HepG2 (cell line): ENCODE measurements around the gene OR11H7. TPM values are rescaled to one million over a fixed set of nuclear protein-coding genes. Genes with fewer than 3 reads are reported as not detected.
"Not testable (repeated sequence)": the region's sequence is repeated elsewhere in the genome, so short reads cannot be mapped to it uniquely, and the experiment has no call there.

Source experiments
- ATAC-seq: fragments of 200-7000 bp; cut with Tn5 transposase; 3 replicates; pipeline ENCODE4 v1.9.1; 2020; ENCODE audit warnings: mild to moderate bottlenecking, moderate library complexity
- BruUV-seq: library from RNA; stranded (reverse); fragments of 400-500 nt; replicated peaks from 2 replicates; lab custom pipeline; 2021; lab: Mats Ljungman, UMichigan
- CTCF ChIA-PET: fragments of 300-600 bp; formaldehyde crosslinking; extraction: SDS; loops from one replicate; lab custom pipeline; 2021; ENCODE audit warnings: low total read pairs, inconsistent platforms, low intra/inter-chr PET ratio; lab: Yijun Ruan, JAX
- POLR2A ChIA-PET: fragments of 350-600 bp; sonication (Branson Sonifier 250); formaldehyde crosslinking; loops from one replicate; lab custom pipeline; 2020; ENCODE audit warnings: antibody characterized with exemption, inconsistent platforms; lab: Yijun Ruan, JAX
- DNase-seq: peaks from one replicate; pipeline ENCODE4 v3.0.0-alpha.2; 2015; ENCODE audit warnings: low spot score
- FAIRE-seq: peaks from 3 replicates; lab custom pipeline; 2011; peaks lifted over from hg19 to GRCh38; lab: Jason Lieb, UNC
- H2AFZ ChIP-seq: one replicate; pipeline ENCODE4 v1.6.1; 2011; ENCODE audit warnings: low read length, inconsistent platforms
- H3K27ac ChIP-seq: fragments of 300-600 bp; 3 replicates; pipeline ENCODE4 v1.8.0; 2011; ENCODE audit warnings: mixed run types, mild to moderate bottlenecking, mixed read lengths, low read length, inconsistent platforms; ENCODE audit not compliant: insufficient read depth; ENCODE audit errors: extremely low read length
- H3K27me3 ChIP-seq, 2 experiments: fragments of 200-600 bp in 1 of 2; 2 replicates in 1 of 2; 3 replicates in 1 of 2; pipeline versions ENCODE4 v1.6.0 to v1.8.0; 2011; ENCODE audit warnings: low read length in 2 of 2, mild to moderate bottlenecking in 2 of 2, moderate library complexity in 2 of 2, inconsistent platforms in 1 of 2; ENCODE audit not compliant: insufficient read depth in 2 of 2, control insufficient read depth in 1 of 2
- H3K36me3 ChIP-seq, 2 experiments: fragments of 200-600 bp in 1 of 2; replicated peaks in 1 of 2; 2 replicates in 1 of 2; 3 replicates in 1 of 2; pipeline versions ENCODE4 v1.5.1 to v1.8.0; 2011; ENCODE audit warnings: low read length in 2 of 2, inconsistent platforms in 1 of 2; ENCODE audit not compliant: insufficient read depth in 2 of 2, control insufficient read depth in 1 of 2
- H3K4me1 ChIP-seq: 2 replicates; pipeline ENCODE4 v1.5.1; 2012; ENCODE audit warnings: low read length, inconsistent platforms; ENCODE audit not compliant: insufficient read depth
- H3K4me2 ChIP-seq: 2 replicates; pipeline ENCODE4 v1.6.0; 2011; ENCODE audit warnings: low read depth, low read length, inconsistent platforms
- H3K4me3 ChIP-seq, 3 experiments: fragments of 200-600 bp in 1 of 3; sonication (generic), shearing (Covaris generic) in 1 of 3; replicated peaks in 1 of 3; 2 replicates each; pipeline ENCODE4 v1.5.1; 2011 to 2016; ENCODE audit warnings: low read length in 3 of 3, inconsistent platforms in 2 of 3, low read depth in 2 of 3, mild to moderate bottlenecking in 2 of 3, control low read depth in 1 of 3, mixed read lengths in 1 of 3; ENCODE audit not compliant: insufficient read depth in 1 of 3
- H3K79me2 ChIP-seq: one replicate; pipeline ENCODE4 v1.6.1; 2011; ENCODE audit warnings: low read length, inconsistent platforms; ENCODE audit not compliant: insufficient read depth
- H3K9ac ChIP-seq: 2 replicates; pipeline ENCODE4 v1.6.0; 2011; ENCODE audit warnings: mild to moderate bottlenecking, low read depth, low read length, inconsistent platforms; ENCODE audit not compliant: insufficient read depth
- H3K9me3 ChIP-seq: 2 replicates; pipeline ENCODE4 v1.5.1; 2012; ENCODE audit warnings: mild to moderate bottlenecking, low read length
- H4K20me1 ChIP-seq: 2 replicates; pipeline ENCODE4 v1.6.0; 2011; ENCODE audit warnings: inconsistent platforms, mild to moderate bottlenecking, low read length, moderate library complexity; ENCODE audit not compliant: insufficient read depth
- KDM3A ChIP-seq: IDR thresholded peaks from 2 replicates; pipeline ENCODE4 v1.6.1; 2018; ENCODE audit warnings: low read depth, missing compliant biosample characterization
- SUZ12 ChIP-seq: fragments of 150-350 bp; IDR thresholded peaks from 2 replicates; pipeline ENCODE4 v1.6.1; 2014; ENCODE audit warnings: low read depth, low read length
- TOE1 ChIP-seq: sonication (generic); formaldehyde crosslinking; IDR thresholded peaks from 2 replicates; pipeline ENCODE4 v1.4.0; 2020; ENCODE audit warnings: mild to moderate bottlenecking, missing genetic modification reagents
- WGBS: methylation state at CpG from one replicate; pipeline ENCODE4 v1.1.6; 2017; ENCODE audit warnings: low lambda C conversion rate; 5-methylcytosine and 5-hydroxymethylcytosine counted together
- in situ Hi-C: cut with HindIII; loops from 2 replicates; pipeline ENCODE4 v1.10.0; 2017; ENCODE audit warnings: low pct_unique_long_range_greater_than_20kb; ENCODE audit not compliant: extremely low pct_ligation_motif_present
- intact Hi-C: fragments of 100-400 bp; cut with micrococcal nuclease; formaldehyde crosslinking; loops from one replicate; pipeline ENCODE4 v1.10.0; 2022; ENCODE audit not compliant: unreplicated experiment
- polyA plus RNA-seq, 8 experiments: library from polyadenylated mRNA; depleted of rRNA in 3 of 8; stranded (reverse) in 7 of 8; unstranded in 1 of 8; fragments of >200 nt; fragmentation: Illumina TruSeq in 4 of 8; extraction: Trizol in 4 of 8; gene quantifications; 2 replicates each; pipeline versions ENCODE4 v1.2.1 to v1.2.3, GENCODE V29; 2011 to 2016; ENCODE audit warnings: low read depth in 4 of 8, missing spikeins in 1 of 8, mixed read lengths in 1 of 8; ENCODE audit not compliant: insufficient read depth in 1 of 8
- total RNA-seq, 5 experiments: library from RNA; depleted of rRNA; stranded (reverse); fragments of >200 nt; fragmentation: Illumina TruSeq; extraction: Trizol; gene quantifications; 2 replicates each; pipeline ENCODE4 v1.2.3, GENCODE V29; 2016; ENCODE audit warnings: low read depth in 1 of 5
- TF ChIP-seq, protein P1 (sequence below): sonication (generic); formaldehyde crosslinking; IDR thresholded peaks from 2 replicates; pipeline ENCODE4 v1.8.1; 2023; ENCODE audit warnings: mild to moderate bottlenecking, missing genetic modification reagents

The OR11H7 gene
- total and polyA plus RNA-seq, 2 of the 13 experiments (the other 11 are each of a cell fraction or from before 2014, with no cell fraction given): not detected

DNA sequence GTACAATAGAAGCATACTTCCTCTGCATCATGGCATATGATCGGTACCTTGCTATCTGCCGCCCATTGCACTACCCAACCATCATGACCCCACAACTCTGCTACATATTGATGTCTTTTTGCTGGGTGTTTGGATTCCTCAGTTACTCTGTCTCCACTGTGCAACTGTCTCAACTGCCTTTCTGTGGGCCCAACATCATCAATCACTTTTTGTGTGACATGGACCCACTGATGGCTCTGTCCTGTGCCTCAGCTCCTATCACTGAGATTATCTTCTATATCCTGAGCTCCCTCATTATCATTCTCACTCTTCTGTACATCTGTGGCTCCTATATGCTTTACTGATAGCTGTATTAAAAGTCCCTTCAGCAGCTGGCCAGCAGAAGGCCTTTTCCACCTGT lies 19.2 kb upstream of the OR11H7 start:
- no peak overlapping the region for H3K4me2 ChIP-seq
- CTCF ChIA-PET: no interaction called here
- no peak for ATAC-seq
- no peaks in the 10 kb centered on the region for H3K36me3 ChIP-seq
- H4K20me1 ChIP-seq: no peaks in the 10 kb centered on the region
- intact Hi-C loops (no loop called here), in situ Hi-C loops (no loop called here)
- H3K79me2 ChIP-seq: no peaks in the 10 kb centered on the region
- H3K27ac ChIP-seq: no peak overlapping the region
- no peaks in the 10 kb centered on the region for H3K4me1 ChIP-seq
- H3K9ac ChIP-seq: no peak overlapping the region
- POLR2A ChIA-PET: no interaction called here
- BruUV-seq: no TSS peak
- no peak overlapping the region for H2AFZ ChIP-seq
- no peak overlapping the region for H3K4me3 ChIP-seq
- no peak for FAIRE-seq
- no peak for DNase-seq
- H3K27me3 ChIP-seq: no peaks in the 10 kb centered on the region
- H3K9me3 ChIP-seq: no peaks in the 10 kb centered on the region
- 77% methylated on average over 2 of the region's 2 CpGs for WGBS
- TF ChIP-seq TOE1 (CRISPR knock-in tag) (no peak), SUZ12 (no peak), KDM3A (CRISPR knock-in tag) (no peak)
- TF ChIP-seq, protein P1, sequence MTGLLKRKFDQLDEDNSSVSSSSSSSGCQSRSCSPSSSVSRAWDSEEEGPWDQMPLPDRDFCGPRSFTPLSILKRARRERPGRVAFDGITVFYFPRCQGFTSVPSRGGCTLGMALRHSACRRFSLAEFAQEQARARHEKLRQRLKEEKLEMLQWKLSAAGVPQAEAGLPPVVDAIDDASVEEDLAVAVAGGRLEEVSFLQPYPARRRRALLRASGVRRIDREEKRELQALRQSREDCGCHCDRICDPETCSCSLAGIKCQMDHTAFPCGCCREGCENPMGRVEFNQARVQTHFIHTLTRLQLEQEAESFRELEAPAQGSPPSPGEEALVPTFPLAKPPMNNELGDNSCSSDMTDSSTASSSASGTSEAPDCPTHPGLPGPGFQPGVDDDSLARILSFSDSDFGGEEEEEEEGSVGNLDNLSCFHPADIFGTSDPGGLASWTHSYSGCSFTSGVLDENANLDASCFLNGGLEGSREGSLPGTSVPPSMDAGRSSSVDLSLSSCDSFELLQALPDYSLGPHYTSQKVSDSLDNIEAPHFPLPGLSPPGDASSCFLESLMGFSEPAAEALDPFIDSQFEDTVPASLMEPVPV (CRISPR knock-in tag): no peak

DNA sequence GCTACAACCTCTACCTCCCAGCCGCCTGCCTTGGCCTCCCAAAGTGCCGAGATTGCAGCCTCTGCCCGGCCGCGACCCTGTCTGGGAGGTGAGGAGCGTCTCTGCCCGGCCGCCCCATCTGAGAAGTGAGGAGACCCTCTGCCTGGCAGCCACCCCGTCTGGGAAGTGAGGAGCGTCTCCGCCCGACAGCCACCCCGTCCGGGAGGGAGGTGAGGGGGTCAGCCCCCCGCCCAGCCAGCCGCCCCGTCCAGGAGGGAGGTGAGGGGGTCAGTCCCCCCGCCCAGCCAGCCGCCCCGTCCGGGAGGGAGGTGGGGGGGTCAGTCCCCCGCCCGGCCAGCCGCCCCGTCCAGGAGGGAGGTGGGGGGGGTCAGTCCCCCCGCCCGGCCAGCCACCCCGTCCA lies 16.4 kb upstream of the OR11H7 start:
- H4K20me1 ChIP-seq: not testable (repeated sequence)

More for the DNA sequence above, 16.4 kb upstream of the OR11H7 start:
- H3K9ac ChIP-seq, intact Hi-C loops, CTCF ChIA-PET, ATAC-seq, H3K27ac ChIP-seq, H3K4me3 ChIP-seq, H3K4me1 ChIP-seq, DNase-seq, H3K79me2 ChIP-seq, BruUV-seq, in situ Hi-C loops, H3K4me2 ChIP-seq, H3K27me3 ChIP-seq, FAIRE-seq, H2AFZ ChIP-seq, H3K36me3 ChIP-seq, H3K9me3 ChIP-seq, POLR2A ChIA-PET: not testable (repeated sequence)
- 80% methylated on average over 3 of the region's 28 CpGs for WGBS
